Measurements from ENCODE around the gene PLXDC2.

PLXDC2 gene

DNA sequence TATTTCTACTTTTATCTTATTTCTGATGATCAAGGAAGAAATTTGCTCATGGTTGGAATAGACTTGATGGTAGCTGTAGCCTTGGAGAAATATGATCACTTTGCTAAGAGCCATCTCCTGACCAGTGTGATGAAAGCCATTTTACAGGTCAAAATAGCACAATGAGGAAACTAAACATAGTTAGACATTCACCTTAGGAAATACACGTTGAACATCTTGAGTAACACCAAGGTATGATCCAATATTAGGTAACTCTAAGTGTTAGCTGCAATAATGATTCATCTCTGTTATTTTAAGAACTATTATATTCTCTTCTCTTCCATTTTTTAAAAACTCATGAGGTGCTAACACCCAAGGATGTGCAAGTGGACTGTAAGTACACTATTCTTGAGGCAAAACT, 328.0 kb downstream of the PLXDC2 start:
- no peak for DNase-seq
- TF ChIP-seq, protein P1, sequence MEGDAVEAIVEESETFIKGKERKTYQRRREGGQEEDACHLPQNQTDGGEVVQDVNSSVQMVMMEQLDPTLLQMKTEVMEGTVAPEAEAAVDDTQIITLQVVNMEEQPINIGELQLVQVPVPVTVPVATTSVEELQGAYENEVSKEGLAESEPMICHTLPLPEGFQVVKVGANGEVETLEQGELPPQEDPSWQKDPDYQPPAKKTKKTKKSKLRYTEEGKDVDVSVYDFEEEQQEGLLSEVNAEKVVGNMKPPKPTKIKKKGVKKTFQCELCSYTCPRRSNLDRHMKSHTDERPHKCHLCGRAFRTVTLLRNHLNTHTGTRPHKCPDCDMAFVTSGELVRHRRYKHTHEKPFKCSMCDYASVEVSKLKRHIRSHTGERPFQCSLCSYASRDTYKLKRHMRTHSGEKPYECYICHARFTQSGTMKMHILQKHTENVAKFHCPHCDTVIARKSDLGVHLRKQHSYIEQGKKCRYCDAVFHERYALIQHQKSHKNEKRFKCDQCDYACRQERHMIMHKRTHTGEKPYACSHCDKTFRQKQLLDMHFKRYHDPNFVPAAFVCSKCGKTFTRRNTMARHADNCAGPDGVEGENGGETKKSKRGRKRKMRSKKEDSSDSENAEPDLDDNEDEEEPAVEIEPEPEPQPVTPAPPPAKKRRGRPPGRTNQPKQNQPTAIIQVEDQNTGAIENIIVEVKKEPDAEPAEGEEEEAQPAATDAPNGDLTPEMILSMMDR (IDR thresholded peaks at IDR 0.05; ENCODE audit: low read depth, low read length, missing control alignments), result no peak
- H3K36me3 ChIP-seq (replicated peaks), result no peaks in the 10 kb centered on the region

DNA sequence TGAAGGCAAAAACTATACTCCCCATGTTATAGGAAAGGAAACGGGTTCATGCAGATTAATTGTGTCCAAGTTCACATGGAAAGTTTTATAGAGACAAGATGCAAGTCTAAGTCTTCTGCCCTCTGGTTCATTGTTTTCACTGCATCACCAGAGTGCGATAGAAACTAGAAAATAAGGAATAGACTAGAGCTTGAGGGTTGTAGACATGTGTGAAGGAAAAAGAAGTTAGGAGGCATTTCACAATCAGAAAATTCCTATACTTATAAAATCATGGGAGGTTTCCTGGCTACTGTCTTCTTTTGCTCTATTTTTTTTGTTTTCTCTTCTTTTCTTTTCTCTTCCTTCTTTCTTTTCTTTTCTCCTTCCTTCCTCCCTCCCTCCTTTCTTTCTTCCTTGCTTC, 329.8 kb downstream of the PLXDC2 start:
- DNase-seq, result no peak
- Histone ChIP-seq H3K27ac (no peak overlapping the region), H3K36me3 (replicated peaks) (no peaks in the 10 kb centered on the region), H3K27me3 (replicated peaks) (no peaks in the 10 kb centered on the region), H3K4me3 (ENCODE audit: low read depth, low read length) (no peak overlapping the region)
- TF ChIP-seq, protein P1 (IDR thresholded peaks at IDR 0.05; ENCODE audit: low read depth, low read length, missing control alignments), result no peak
- in situ Hi-C loops (cut with HindIII; ENCODE audit: low pct_ligation_motif_present, low sequenced_read_pairs), result no loop called here

More for the DNA sequence above, 328.0 kb downstream of the PLXDC2 start:
- no peak overlapping the region for H3K27ac ChIP-seq
- in situ Hi-C loops (cut with HindIII; ENCODE audit: low pct_ligation_motif_present, low sequenced_read_pairs), result no loop called here
- H3K4me3 ChIP-seq (ENCODE audit: low read depth, low read length), result no peak overlapping the region
- no peaks in the 10 kb centered on the region for H3K27me3 ChIP-seq (replicated peaks)

DNA sequence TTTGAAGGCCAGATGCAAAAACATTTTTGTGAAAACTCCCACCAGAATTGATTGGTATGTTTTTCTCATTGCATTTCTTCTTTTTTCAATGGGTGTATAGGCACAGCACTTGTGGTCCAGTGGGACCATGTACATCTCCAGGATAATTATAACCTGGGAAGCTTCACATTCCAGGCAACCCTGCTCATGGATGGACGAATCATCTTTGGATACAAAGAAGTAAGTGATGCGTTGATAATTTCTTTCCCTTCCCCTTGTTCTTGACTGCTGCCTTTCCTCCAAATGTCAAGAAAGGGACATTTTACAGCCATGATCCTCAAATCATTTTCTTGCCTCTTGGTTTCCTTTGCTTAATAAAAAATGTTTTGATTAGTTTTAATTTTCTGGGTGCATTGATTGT, 331.5 kb downstream of the PLXDC2 start:
- in situ Hi-C loops (cut with HindIII; ENCODE audit: low pct_ligation_motif_present, low sequenced_read_pairs), result no loop called here
- no peaks in the 10 kb centered on the region for H3K27me3 ChIP-seq (replicated peaks)
- H3K27ac ChIP-seq, result no peak overlapping the region
- TF ChIP-seq, protein P1 (IDR thresholded peaks at IDR 0.05; ENCODE audit: low read depth, low read length, missing control alignments), result no peak
- H3K4me3 ChIP-seq (ENCODE audit: low read depth, low read length), result no peak overlapping the region
- DNase-seq, result no peak
- no peaks in the 10 kb centered on the region for H3K36me3 ChIP-seq (replicated peaks)

DNA sequence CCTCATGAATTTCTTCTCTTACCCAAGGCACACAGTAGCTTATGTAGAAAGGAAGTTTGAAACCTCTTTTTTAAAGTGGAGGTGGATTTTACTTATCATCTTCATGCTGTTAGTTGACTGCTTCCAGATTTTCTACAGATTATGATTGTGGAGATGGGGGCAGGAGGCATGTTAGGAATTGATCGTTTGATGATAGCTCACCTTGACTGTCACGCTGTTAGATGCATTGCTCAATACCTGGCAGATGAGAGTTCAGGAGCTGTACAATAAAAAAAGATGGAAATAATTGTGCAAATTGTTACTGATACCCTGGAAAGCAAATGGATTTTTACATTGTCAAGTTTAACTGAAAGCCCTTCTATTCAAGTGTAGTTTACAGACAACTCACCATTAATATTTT, 340.3 kb downstream of the PLXDC2 start:
- DNase-seq, result no peak
- in situ Hi-C loops (cut with HindIII; ENCODE audit: low pct_ligation_motif_present, low sequenced_read_pairs), result no loop called here

DNA sequence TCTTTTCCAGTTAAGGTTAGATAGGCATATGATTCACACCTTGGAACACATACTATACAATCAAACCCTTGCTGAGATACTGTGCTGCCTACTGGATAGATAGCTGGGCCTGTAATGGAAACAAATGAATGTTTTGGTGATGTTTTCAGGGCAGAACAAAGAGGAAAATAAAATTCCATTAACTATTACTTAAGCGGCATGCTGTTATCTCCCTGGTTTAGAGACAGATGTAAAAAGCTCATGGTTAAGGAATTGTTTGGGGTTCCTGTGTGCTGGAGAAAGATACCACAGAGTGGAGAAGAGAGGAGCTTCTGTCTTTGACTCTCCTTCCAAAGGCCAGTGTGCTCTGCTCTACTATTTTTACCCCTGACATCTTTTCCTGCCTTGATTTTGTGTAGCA, 341.1 kb downstream of the PLXDC2 start:
- Histone ChIP-seq H3K27ac (no peak overlapping the region), H3K4me3 (ENCODE audit: low read depth, low read length) (no peak overlapping the region), H3K36me3 (replicated peaks) (no peaks in the 10 kb centered on the region), H3K27me3 (replicated peaks) (no peaks in the 10 kb centered on the region)
- in situ Hi-C loops (cut with HindIII; ENCODE audit: low pct_ligation_motif_present, low sequenced_read_pairs), result no loop called here
- TF ChIP-seq, protein P1 (IDR thresholded peaks at IDR 0.05; ENCODE audit: low read depth, low read length, missing control alignments), result no peak
- DNase-seq, result no peak

More for the DNA sequence above, 340.3 kb downstream of the PLXDC2 start:
- TF ChIP-seq, protein P1 (IDR thresholded peaks at IDR 0.05; ENCODE audit: low read depth, low read length, missing control alignments), result no peak
- Histone ChIP-seq H3K4me3 (ENCODE audit: low read depth, low read length) (no peak overlapping the region), H3K36me3 (replicated peaks) (no peaks in the 10 kb centered on the region), H3K27me3 (replicated peaks) (no peaks in the 10 kb centered on the region), H3K27ac (no peak overlapping the region)

DNA sequence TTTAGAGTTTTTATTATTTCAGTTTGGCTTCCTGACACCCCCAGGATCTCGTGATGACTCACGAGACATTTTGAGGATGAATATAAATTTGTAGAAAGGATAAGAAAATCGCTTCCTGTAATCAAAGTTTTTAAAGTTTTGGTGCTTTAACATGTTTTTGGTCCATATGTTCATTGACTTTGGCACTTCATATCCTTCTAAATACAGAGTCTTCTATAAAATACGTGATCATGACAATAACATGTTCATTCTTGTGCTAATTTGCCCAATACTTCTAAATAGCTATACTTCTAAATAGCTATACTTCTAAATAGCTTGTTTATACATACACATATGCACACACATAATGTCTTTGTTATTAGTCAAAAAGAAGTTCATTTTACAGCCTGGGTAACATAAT, 341.9 kb downstream of the PLXDC2 start:
- Histone ChIP-seq H3K36me3 (replicated peaks) (no peaks in the 10 kb centered on the region), H3K4me3 (ENCODE audit: low read depth, low read length) (no peak overlapping the region), H3K27me3 (replicated peaks) (no peaks in the 10 kb centered on the region), H3K27ac (no peak overlapping the region)
- TF ChIP-seq, protein P1 (IDR thresholded peaks at IDR 0.05; ENCODE audit: low read depth, low read length, missing control alignments), result no peak
- no peak for DNase-seq
- in situ Hi-C loops (cut with HindIII; ENCODE audit: low pct_ligation_motif_present, low sequenced_read_pairs), result no loop called here
